8988T (cell line): Measurements from ENCODE around the gene CFAP119.

Experiments used
- DNase-seq: peaks from one replicate; pipeline ENCODE4 v3.0.0; 2011

The CFAP119 gene

DNA sequence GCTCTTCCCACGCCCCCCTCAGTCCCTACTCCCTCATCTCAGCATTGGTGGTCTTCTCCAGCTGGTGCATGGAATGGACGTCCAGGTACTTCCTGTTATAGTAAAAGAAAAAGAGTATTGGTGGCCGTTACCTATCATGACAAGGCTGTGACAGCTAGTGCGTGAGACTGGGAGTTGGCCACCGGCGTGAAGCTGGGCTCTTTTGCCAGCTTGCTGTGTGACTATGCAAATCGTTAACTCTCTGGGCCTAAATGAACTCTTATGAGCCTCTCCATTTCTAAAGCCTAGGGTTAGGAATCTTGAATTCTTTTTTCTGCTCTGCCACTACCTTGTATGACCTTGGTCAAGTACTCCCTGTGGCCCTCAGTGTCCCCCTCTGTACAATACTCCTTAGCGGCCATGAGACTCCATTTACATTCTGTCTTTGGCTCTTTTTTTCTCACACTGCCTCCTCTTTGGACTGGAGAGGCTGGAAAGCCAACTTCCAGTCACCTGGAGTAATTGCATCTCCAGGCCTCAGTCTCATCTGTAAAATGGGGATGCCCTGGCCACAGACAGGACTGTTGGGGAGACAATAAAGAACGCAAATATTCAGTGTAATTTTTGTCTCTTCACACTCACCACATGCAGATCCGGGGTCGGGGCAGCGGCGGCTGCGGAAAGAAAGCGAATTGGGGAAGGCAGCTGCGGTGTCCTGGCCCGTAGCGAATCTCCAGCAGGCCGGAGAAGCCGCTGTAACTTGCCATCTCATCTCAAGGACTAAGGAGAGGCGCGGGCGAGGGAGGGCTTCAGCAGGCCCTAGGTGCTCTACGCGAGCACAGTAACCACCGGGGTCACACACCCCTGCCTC is 1.1 kb downstream of the CFAP119 start:
- no peak for DNase-seq

DNA sequence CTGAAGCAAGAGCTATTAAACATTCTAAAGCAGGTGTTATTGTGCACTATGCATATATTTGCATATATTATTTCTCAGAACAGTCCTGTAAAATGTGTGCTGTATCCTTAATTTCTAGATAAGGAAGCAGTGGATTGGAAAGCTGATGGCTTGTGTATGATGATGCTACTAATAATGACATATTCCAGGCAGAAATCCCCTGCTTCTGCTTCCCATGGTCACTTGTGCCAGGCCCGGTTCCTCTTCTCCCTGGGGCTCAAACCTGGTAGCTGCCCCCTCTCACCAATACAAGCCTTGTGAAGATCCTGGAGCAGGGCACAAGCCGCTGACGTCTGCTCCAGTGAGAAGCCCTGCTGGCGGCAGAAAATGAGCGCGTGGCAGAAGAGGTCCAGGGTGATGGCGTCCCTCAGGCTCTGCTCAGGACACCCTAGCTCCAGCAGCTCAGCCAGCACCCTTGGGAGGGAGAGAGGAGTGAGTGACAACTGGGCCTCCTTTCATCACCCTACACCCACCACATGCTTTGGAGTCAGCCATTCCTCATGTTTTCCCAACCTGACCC is 1.8 kb downstream of the CFAP119 start:
- DNase-seq: no peak

DNA sequence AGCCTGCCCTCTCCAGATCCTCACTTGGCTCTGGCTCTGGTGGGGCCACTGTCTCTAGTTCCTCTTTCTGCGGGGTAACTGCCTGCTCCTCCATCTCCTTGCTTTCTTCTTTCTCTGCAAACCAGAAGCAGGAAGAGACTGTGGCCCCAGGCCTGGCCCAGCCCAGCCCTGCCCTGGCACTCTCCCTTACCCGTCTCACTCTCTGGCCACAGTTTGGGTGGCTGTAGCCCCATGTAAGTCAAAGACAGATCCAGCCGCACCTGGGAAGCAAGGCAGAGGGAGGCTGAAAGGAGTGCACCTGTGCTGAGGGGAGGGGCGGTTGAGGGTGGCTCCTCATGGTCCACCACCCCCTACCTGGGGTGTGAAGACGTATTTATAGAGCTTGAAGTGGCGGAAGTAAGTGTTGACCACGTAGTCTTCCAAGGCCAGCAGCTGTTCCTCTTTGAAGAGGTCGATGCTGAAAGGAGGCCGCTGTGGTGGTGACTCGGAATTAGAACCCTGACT is 2.8 kb downstream of the CFAP119 start:
- no peak for DNase-seq

DNA sequence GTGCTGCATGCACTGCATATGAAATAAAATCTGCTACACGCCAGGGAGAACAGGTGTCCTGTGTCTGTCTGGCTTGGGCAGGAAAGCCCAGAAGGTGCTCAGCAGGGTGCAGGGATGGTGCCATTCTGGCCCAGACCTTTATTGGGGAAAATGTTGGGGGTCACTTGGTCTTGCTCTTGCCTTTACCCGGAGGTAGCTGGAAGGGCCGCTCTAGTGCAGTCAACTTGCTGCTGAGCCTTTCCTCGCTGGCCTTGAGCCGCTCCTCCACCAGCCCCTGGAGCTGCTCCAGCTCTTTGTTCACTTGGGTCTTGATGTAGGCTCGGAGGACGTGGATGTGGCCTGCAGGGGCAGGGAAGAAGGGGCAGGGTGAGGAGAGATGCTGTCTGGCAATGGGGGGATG is 4.5 kb downstream of the CFAP119 start:
- no peak for DNase-seq

DNA sequence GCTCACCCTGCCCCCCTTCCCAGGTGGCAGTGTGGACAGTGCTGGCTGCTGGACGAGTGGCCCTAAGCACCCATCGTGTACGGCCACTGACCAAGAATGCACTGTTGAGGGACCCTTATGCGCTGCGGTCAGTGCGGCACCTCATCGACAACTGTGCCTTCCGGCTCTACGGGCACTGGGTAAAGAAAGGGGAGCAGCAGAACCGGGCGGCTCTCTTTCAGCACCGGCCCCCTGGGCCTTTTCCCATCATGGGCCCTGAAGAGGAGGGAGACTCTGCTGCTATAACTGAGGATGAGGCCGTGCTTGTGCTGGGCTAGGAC is 5.1 kb downstream of the CFAP119 start:
- no peak for DNase-seq

DNA sequence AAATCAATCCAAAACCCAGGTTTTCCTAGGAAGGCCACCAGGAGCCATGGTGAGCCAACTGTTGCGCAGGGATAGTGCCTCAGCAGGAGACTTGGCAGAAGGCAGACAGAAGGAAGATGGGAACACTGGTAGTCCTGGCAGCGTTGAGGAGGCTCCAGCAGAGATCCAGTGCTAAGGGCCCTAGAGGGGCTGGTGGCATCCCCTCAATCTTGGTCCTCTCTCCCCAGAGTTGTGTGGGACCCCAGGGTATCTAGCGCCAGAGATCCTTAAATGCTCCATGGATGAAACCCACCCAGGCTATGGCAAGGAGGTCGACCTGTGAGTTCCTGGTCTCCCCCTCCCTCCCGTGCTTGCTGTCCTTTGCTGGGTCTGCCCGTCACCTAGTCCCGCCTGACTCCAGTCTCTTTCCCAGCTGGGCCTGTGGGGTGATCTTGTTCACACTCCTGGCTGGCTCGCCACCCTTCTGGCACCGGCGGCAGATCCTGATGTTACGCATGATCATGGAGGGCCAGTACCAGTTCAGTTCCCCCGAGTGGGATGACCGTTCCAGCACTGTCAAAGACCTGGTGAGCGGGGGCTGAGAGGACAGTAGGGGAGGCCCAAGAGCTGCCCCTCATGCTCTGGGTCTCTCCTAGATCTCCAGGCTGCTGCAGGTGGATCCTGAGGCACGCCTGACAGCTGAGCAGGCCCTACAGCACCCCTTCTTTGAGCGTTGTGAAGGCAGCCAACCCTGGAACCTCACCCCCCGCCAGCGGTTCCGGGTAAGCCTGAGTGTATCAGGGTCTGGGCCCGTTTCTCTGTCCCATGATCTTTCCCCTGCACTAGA is 5.7 kb downstream of the CFAP119 start:
- DNase-seq: no peak

DNA sequence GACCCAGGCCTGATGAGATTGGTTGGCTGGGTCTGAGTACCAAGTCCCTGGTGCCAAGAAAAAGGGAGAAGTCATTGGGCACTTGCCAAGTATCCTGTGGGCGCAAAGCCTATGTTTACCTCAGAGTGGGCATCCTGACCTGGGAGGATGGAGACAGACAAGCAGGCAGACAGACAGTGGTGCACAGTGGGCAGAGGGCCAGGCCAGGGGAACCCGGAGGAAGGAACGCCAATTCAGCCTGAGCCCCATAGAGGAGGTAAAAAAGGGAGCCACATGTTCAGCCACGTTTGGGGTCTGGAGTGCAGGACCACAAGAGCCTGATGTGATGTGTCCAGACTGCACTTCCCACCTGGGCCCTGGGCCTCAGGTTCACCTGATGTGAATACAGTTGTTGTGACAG is 8.3 kb downstream of the CFAP119 start:
- no peak for DNase-seq

DNA sequence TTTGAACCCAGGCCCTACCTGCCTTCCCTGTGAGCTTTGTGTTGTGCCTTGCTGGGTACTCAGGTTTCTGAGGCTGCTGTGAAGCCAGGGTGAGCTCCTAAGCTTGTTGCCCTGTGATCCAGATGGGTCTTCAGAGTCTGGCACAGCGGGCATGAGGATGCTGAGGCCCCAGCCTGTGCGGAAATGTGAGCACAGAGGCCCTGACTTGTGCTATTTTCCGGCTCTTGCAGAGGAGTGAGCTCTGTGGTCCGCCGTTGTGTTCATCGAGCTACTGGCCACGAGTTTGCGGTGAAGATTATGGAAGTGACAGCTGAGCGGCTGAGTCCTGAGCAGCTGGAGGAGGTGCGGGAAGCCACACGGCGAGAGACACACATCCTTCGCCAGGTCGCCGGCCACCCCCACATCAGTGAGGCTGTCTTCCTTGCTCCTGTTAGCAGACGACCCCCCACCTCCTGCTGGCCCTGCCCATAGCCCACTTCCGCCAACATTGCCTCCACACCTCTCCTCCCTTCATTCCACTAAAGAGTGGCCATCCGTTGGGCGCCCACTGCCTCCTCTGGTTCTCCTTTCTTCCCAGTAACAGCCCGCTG is 10.9 kb downstream of the CFAP119 start:
- no peak for DNase-seq

DNA sequence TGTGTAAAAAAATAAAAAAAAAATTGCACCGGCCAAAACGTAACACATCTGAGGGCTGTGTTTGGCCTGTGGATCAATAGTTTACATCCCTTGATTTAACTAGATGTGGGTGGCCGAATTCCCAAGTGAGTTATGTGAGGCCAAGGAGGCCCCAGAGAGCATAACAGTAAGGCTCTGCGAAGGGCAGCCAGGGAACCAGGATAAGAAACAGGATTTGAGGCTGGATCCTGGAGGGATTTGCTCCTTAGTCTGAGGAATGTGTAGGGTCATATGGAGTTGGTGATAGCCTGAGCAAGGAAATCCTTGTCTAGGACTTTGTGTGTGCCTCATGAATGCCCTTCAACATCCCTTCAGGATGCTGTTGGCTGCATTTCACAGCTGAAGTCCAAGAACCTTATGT is 11.7 kb downstream of the CFAP119 start:
- DNase-seq: no peak

DNA sequence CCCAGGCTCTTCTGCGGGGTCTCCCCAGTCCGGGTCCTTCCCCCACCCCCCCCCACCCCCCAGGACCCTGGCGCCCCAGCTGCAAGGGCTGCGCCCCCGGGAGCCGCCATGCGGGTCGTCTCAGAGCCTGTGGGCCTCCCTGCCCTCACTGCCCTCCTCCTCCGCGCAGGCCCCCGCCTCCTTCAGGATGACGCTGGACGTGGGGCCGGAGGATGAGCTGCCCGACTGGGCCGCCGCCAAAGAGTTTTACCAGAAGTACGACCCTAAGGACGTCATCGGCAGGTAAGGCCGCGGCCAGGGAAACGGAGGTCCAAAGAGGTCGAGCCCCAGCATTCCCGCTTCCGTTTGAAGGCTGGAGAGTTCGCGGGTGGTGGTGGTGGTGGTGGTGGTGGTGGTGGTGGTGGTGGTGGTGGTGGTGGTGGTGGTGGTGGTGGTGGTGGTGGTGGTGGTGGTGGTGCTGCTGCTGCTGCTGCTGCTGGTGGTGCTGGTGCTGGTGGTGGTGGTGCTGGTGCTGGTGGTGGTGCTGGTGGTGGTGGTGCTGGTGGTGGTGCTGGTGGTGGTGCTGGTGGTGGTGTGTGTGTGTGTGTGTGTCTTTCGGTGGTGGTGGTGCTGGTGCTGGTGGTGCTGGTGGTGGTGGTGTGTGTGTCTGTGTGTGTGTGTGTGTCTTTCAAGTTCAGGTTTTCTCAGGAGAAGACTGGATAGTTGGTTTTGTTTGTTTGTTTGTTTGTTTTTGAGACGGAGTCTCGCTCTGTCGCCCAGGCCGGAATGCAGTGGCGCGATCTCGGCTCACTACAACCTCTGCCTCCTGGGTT is 13.0 kb downstream of the CFAP119 start:
- no peak for DNase-seq

DNA sequence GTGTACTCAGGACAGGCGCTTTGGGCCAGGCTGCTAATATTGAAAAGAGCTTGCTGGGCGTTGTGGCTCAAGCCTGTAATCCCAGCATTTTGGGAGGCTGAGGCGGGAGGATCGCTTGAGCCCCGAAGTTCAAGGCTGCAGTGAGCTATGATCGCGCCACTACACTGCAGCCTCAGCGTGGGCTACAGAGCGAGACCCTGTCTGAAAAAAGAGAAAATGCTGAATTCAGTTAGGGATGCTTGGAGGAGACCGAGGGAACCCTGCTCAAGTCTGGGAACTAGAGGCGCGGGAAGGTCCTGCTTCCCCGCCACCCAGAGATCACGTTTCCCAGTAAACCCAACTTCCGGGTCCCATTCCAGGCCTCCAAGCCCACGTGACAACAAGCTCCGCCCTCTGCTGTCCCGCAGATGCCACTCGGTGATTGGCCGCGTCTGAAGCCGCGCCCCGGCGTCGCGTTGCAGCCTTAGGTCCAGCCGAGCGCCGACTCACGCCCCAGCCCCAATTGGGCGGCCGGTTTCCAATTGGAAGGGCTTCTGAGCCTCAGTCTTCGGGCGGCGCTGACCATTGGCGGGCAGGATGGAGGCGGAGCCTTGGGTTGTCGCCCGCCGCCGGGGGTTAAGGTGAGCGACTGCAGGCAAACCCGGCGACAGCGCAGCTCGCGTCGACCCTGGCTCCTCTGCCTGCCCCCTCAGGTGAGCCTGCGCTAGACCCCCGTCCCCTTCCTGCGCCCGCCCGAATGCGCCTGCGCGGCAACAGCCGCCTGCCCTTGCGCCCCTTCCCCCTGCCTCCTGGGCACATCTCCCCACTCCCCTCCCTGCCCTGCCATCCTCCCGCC is 13.8 kb downstream of the CFAP119 start, which contains the start of gene PHKG2:
Gene PHKG2, plus strand, starts transcription at position 627 of the 835 bp plus-strand sequence. CDS start 396 bp downstream, outside the sequence.
- DNase-seq: peak; percentile 61

DNA sequence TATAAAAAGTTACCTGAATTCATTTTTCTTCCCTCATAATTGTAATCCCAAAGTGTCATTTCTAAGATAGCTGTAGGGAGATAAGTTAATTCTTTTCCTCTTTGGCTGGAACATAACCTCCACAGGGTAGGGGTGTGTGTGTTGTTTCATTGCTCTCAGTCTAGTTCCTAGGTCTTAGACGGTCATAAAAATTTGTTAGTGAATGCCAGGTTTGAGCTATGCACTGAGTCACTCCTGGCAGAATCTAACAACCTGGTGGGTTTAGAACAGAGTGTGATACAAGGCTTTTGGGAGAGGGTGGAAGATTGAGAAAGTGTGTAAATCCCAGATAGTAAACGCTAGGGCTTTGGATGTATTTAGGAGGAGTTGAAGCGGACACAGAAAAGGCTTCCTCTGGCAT is 14.5 kb downstream of the CFAP119 start:
- no peak for DNase-seq

DNA sequence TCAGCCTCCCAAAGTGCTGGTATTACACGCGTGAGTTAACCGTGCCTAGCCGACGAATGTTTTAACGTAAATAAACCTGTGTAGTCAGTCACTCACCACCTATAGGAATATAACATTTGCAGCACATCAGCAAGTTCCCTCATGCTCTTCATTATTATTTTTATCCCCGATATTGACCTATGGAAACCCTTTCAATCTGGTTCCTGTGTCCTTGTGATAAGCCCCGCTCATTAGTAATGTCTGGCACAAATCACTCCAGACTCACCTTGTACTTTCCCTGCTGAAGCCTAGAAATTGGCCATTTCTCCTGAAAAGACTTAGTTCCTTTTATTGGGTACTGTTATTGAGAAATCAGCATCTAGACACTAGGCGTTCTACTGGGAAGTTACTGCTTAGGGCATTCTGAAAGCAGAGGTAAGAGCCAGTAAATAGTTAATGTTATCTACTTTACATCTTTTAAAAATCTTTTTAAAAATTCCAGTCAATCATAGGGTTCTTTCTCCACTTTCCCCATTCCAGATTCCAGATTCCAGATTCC is 15.2 kb downstream of the CFAP119 start:
- no peak for DNase-seq

DNA sequence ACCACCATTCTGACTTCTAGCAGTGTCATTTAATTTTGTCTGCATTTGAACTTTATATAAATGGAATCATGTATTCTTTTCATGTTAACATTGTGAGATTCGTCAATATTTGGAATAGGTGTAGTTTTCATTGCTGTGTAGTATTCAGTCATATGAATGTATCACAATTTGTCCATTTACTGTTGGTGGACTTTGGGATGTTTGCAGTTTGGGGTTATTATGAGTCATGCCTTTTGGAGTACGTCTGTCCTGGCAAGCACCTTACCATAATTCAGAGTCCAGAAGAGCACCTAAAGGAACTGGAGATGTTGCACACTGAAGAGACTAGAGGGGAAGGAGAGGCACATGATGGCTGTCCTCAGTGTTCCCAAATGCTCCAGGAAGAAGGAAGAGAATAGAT is 16.8 kb downstream of the CFAP119 start:
- no peak for DNase-seq

DNA sequence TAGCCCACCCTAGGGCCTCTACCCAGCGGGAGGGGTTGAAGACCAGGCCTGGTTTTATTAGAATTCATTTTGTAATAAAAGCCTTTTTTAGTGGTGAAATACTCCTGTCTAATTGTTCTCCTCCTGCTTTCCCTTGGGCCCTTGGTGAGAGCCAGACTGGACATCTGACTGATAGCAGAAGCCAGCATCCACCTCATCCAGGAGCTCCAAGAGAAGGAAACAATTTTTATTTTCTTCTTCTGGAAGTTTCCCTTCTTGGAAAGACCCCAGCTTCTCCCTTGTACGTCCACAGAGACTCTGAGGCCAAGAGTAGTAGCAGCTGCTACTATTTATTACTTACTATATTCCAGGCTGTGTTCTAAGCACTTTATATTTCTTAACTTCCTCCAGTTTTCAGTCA is 17.7 kb downstream of the CFAP119 start:
- DNase-seq: no peak

DNA sequence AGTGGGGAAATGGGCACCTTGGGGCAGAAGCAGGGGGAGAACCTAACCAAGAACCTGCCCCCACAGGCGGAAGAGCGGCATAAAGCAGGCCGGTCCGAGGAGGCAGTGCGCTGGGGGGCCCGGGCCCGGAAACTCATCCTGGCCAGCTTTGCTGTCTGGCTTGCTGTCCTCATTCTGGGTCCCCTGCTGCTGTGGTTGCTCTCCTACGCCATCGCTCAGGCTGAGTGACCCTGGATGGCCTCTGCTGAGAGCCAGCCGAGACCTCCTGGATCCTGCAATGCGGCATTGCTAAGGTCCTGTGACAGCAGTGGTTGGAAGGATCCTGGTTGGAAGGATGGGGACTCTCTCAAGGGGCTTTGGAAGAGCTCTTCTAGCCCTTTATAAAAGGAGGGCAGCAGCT is 18.1 kb downstream of the CFAP119 start:
- DNase-seq: no peak

DNA sequence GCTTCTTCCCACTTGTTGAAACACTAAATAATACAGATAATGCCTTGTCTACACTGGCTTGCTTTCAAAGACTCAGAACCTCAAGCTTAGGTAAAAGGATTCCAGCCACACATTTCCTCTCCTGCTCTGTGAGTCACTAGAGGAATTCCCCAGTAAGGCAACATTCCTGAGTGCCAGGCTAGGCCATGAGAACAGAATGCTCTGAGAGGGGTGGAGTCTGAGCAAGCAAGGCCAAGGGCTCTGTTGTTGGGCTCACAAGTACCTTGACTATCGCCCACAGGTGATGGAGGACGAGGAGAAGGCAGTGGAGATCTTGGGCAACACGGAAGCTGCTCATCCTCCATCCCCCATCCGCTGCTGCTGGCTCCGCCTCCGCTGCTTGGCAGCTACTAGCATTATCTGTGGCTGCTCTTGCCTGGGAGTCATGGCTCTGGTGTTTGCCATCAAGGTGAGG is 20.4 kb downstream of the CFAP119 start:
- peak; percentile 61 for DNase-seq

DNA sequence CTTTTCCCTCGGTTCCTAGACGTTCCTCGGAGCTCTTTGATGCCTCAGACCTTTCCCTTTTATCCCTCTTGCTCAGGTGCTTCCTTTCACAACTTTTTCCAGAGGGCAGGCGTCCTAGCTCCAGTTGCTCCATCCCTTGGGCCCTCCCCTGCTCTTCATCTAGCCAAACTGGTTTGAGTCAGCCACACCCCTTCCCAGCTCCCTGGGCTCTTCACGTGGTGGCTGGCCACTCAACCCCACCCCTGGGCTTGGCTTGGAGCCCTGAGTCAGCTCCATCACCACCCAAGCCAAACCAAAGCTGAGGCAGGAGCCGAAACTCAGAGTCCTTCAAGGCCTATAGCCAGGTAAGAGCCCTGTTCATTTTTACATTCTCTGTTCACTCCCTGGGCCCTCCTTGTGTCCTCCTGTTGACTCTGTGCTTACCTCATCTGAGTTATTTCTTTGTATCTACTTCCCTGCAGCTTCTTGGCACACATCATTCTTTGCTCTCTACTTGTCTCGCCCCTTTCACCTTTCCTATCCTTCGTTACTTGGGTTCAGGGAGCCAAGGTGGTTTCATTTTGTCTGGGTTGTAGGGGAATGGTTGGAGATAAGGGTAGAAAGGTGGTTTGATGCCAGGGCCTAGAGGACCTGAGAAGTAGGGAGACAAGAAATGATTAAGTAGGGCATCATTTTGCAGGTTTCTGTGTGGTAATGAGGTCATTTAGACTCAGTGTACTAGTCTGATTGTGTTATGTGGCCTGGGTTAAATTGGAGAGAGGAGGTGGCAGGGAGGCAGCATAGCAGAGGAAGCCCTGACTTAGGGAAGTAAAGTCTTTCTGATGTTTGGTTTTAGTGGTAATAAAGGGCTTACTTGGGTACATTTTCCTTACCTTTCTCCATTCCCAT is 21.3 kb downstream of the CFAP119 start:
- no peak for DNase-seq

DNA sequence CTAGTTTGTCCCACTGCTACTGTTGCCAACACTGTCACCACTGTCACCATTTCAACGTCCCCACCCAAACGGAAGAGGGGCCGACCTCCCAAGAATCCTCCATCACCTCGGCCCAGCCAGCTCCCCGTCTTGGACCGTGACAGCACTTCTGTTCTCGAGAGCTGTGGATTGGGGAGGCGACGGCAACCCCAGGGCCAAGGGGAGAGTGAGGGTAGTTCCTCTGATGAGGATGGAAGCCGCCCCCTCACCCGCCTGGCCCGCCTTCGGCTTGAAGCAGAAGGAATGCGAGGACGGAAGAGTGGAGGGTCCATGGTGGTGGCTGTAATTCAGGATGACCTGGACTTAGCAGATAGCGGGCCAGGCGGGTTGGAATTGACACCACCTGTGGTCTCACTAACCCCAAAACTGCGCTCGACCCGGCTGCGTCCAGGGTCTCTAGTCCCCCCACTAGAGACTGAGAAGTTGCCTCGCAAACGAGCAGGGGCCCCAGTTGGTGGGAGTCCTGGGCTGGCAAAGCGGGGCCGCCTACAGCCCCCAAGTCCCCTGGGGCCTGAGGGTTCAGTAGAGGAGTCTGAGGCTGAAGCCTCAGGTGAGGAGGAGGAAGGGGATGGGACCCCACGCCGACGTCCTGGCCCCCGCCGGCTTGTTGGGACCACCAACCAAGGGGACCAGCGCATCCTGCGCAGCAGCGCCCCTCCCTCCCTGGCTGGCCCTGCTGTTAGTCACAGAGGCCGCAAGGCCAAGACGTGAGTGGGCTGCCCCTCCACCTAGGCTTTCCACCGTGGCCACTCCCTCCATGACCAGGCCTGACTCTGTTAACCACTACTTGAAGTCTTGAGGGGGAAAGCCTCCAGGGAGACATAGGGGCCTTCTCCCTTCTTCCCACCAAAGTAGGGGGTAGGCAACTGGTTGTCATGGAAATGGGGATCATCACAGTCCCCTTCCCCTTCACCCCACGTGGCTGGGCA is 22.6 kb downstream of the CFAP119 start:
- DNase-seq: no peak
